ENCODE results near the gene HIVEP3. TPM values are rescaled to one million over a fixed set of nuclear protein-coding genes. Genes with fewer than 3 reads are reported as not detected.

Gene HIVEP3
- total RNA-seq, 2 donors from 2014 or later, result 0.13 to 0.99 TPM

GRCh38 chr1:41682149-41682548 is 236.6 kb downstream of the HIVEP3 start:
- 86 to 100% methylated on average over 2 to 5 of the region's 5 CpGs for WGBS, 2 experiments (ENCODE audit: insufficient coverage in 1 of 2, insufficient read length in 1 of 2)
- Histone ChIP-seq H3K27ac (ENCODE audit: low read depth, low read length) (no peak overlapping the region), H3K9ac (ENCODE audit: extremely low read depth, low read length, poor library complexity, severe bottlenecking) (no peak overlapping the region), H3K4me1 (ENCODE audit: control insufficient read depth, insufficient read depth, low read length) (no peaks in the 10 kb centered on the region), H3K27me3 (ENCODE audit: control insufficient read depth, insufficient read depth, low read length, poor library complexity, severe bottlenecking) (no peaks in the 10 kb centered on the region), H3K9me3 (ENCODE audit: control insufficient read depth, low read length) (no peaks in the 10 kb centered on the region), H3K4me3 (ENCODE audit: low read length) (no peak overlapping the region), H3K36me3 (ENCODE audit: control insufficient read depth, insufficient read depth, low read length) (no peaks in the 10 kb centered on the region)
- Mint-ChIP-seq H3K4me1 (no peaks in the 10 kb centered on the region), H3K4me3 (no peak overlapping the region), H3K36me3 (ENCODE audit: low read depth) (no peaks in the 10 kb centered on the region), H3K9me3 (no peaks in the 10 kb centered on the region), H3K27me3 (ENCODE audit: insufficient read depth) (no peaks in the 10 kb centered on the region), H3K27ac (no peak overlapping the region)
- no peak for DNase-seq
- no peak for TF ChIP-seq CTCF (conservative IDR thresholded peaks at IDR 0.05)

DNA sequence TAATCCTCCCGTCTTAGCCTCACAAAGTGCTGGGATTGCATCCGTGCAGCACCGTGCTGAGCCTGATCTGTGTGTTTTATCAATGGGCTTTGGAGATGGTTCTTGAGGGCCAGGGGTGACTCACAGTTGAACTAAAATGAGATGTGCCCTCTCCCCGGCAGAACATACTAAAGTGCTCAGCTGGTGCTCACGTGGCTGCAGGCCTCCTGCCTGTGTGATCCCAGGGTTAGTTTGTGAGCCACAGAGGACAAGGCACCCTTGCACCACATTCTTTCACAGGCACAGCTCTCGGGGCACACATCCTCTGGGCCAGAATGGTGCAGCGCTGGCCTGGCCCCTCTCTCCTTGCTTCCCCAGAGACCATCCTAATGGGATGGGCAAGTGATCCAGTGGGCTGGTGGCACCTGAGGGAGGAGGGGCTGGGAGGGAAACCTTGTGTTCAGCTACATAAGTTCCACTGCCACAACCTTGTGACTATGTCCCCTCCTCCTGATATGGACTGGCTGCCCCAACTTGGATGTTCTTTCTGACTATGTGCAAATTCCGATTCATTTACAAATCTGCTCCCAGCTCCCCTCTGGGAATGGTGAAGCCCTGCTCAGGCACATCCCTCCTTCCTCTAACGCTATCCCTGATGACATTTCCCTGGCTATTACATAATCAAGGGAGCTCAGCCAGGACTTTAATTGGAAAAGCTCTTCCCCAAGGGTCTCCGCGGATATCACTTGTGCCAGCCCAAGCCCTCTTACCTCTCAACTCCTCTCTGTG is 237.2 kb downstream of the HIVEP3 start:
- no peak for DNase-seq
- H3K36me3 ChIP-seq (ENCODE audit: control insufficient read depth, insufficient read depth, low read length), result no peaks in the 10 kb centered on the region
- TF ChIP-seq CTCF (conservative IDR thresholded peaks at IDR 0.05), result no peak
- no peaks in the 10 kb centered on the region for H3K9me3 ChIP-seq (ENCODE audit: control insufficient read depth, low read length)
- H3K9me3 Mint-ChIP-seq, result no peaks in the 10 kb centered on the region
- H3K9ac ChIP-seq (ENCODE audit: extremely low read depth, low read length, poor library complexity, severe bottlenecking), result no peak overlapping the region
- no peak overlapping the region for H3K27ac Mint-ChIP-seq
- no peak overlapping the region for H3K4me3 Mint-ChIP-seq
- H3K4me1 ChIP-seq (ENCODE audit: control insufficient read depth, insufficient read depth, low read length), result no peaks in the 10 kb centered on the region
- H3K27me3 Mint-ChIP-seq (ENCODE audit: insufficient read depth), result no peaks in the 10 kb centered on the region
- no peaks in the 10 kb centered on the region for H3K27me3 ChIP-seq (ENCODE audit: control insufficient read depth, insufficient read depth, low read length, poor library complexity, severe bottlenecking)
- no peak overlapping the region for H3K27ac ChIP-seq (ENCODE audit: low read depth, low read length)
- no peaks in the 10 kb centered on the region for H3K4me1 Mint-ChIP-seq
- H3K4me3 ChIP-seq (ENCODE audit: low read length), result no peak overlapping the region
- WGBS, 2 experiments (ENCODE audit: insufficient coverage in 1 of 2, insufficient read length in 1 of 2), result 87 to 97% methylated on average over 10 to 11 of the region's 11 CpGs
- H3K36me3 Mint-ChIP-seq (ENCODE audit: low read depth), result no peaks in the 10 kb centered on the region

- Histone ChIP-seq H3K4me1 (ENCODE audit: control insufficient read depth, insufficient read depth, low read length) (no peaks in the 10 kb centered on the region), H3K9ac (ENCODE audit: extremely low read depth, low read length, poor library complexity, severe bottlenecking) (no peak overlapping the region), H3K9me3 (ENCODE audit: control insufficient read depth, low read length) (no peaks in the 10 kb centered on the region), H3K27ac (ENCODE audit: low read depth, low read length) (no peak overlapping the region), H3K27me3 (ENCODE audit: control insufficient read depth, insufficient read depth, low read length, poor library complexity, severe bottlenecking) (no peaks in the 10 kb centered on the region), H3K36me3 (ENCODE audit: control insufficient read depth, insufficient read depth, low read length) (no peaks in the 10 kb centered on the region), H3K4me3 (ENCODE audit: low read length) (no peak overlapping the region)
- no peaks in the 10 kb centered on the region for H3K27me3 Mint-ChIP-seq (ENCODE audit: insufficient read depth)
- no peak overlapping the region for H3K27ac Mint-ChIP-seq
- 84 to 89% methylated on average over 1 of the region's 1 CpG for WGBS, 2 experiments (ENCODE audit: insufficient coverage in 1 of 2, insufficient read length in 1 of 2)
- H3K9me3 Mint-ChIP-seq, result no peaks in the 10 kb centered on the region
- H3K4me1 Mint-ChIP-seq, result no peaks in the 10 kb centered on the region
- no peak for TF ChIP-seq CTCF (conservative IDR thresholded peaks at IDR 0.05)
- H3K36me3 Mint-ChIP-seq (ENCODE audit: low read depth), result no peaks in the 10 kb centered on the region
- no peak overlapping the region for H3K4me3 Mint-ChIP-seq
- no peak for DNase-seq
These were observed 238.7 kb downstream of the HIVEP3 start for GRCh38 chr1:41679994-41680393.
